ENCODE data around the gene IGSF11.
A peak's percentile ranks its signal among the peaks of the same experiment; 100 is the strongest.
"Not testable (repeated sequence)": the region's sequence is repeated elsewhere in the genome, so short reads cannot be mapped to it uniquely, and the experiment has no call there.

Gene IGSF11

GRCh38 chr3:119034256-119035013, at the start of gene IGSF11:
Gene IGSF11 (minus strand): TSS chr3:119034846. CDS start chr3:119034582, 264 bp downstream.
- DNase-seq, result peak in 13 of 14 donors; percentile 25 to 90 (median 80)

GRCh38 chr3:119080364-119080763, 45.7 kb upstream of the IGSF11 start:
- DNase-seq, result no peak

GRCh38 chr3:119073258-119074001, 38.8 kb upstream of the IGSF11 start:
- DNase-seq, result no peak

- not testable (repeated sequence) for DNase-seq
These were observed 37.8 kb upstream of the IGSF11 start for GRCh38 chr3:119072451-119072850.

GRCh38 chr3:119069725-119070124, 35.1 kb upstream of the IGSF11 start:
- no peak for DNase-seq

- no peak for DNase-seq
These were observed 28.8 kb upstream of the IGSF11 start for GRCh38 chr3:119063471-119063870.

- DNase-seq, result no peak
These were observed 28.2 kb upstream of the IGSF11 start for GRCh38 chr3:119062892-119063291.

GRCh38 chr3:119044593-119044992, 9.9 kb upstream of the IGSF11 start:
- no peak for DNase-seq

GRCh38 chr3:119042162-119042561, 7.5 kb upstream of the IGSF11 start:
- no peak for DNase-seq

GRCh38 chr3:119035014-119035346, 334 bp upstream of the IGSF11 start:
- no peak for DNase-seq

- DNase-seq, result no peak
These were observed 1.0 kb downstream of the IGSF11 start for GRCh38 chr3:119033393-119034255.

- no peak for DNase-seq
These were observed 9.4 kb downstream of the IGSF11 start for GRCh38 chr3:119025171-119025795.

- no peak for DNase-seq
These were observed 14.7 kb downstream of the IGSF11 start for GRCh38 chr3:119019767-119020518.

GRCh38 chr3:119018690-119019463, 15.8 kb downstream of the IGSF11 start:
- peak in 10 of 14 donors; percentile 6 to 52 (median 26) for DNase-seq

- no peak for DNase-seq
These were observed 18.7 kb downstream of the IGSF11 start for GRCh38 chr3:119015942-119016341.

GRCh38 chr3:119013951-119014350, 20.7 kb downstream of the IGSF11 start:
- no peak for DNase-seq

- no peak for DNase-seq
These were observed 23.1 kb downstream of the IGSF11 start for GRCh38 chr3:119011528-119011927.

GRCh38 chr3:118997190-118997589, 37.5 kb downstream of the IGSF11 start:
- DNase-seq, result no peak

GRCh38 chr3:118991775-118992174, 42.9 kb downstream of the IGSF11 start:
- DNase-seq, result peak in 9 of 14 donors; percentile 30 to 71 (median 49)

GRCh38 chr3:118990823-118991560, 43.7 kb downstream of the IGSF11 start:
- DNase-seq, result peak in 1 of 14 donors; percentile 34
